ENCODE measurements around the gene SHROOM1.
"Not testable (repeated sequence)": the region's sequence is repeated elsewhere in the genome, so short reads cannot be mapped to it uniquely, and the experiment has no call there.

DNA sequence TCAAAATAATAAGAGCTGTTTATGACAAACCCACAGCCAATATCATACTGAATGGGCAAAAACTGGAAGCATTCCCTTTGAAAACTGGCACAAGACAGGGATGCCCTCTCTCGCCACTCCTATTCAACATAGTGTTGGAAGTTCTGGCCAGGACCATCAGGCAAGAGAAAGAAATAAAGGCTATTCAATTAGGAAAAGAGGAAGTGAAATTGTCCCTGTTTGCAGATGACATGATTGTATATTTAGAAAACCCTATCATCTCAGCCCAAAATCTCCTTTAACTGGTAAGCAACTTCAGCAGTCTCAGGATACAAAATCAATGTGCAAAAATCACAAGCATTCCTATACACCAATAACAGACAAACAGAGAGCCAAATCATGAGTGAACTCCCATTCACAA, 26.2 kb downstream of the SHROOM1 start:
- TF ChIP-seq, protein P1, sequence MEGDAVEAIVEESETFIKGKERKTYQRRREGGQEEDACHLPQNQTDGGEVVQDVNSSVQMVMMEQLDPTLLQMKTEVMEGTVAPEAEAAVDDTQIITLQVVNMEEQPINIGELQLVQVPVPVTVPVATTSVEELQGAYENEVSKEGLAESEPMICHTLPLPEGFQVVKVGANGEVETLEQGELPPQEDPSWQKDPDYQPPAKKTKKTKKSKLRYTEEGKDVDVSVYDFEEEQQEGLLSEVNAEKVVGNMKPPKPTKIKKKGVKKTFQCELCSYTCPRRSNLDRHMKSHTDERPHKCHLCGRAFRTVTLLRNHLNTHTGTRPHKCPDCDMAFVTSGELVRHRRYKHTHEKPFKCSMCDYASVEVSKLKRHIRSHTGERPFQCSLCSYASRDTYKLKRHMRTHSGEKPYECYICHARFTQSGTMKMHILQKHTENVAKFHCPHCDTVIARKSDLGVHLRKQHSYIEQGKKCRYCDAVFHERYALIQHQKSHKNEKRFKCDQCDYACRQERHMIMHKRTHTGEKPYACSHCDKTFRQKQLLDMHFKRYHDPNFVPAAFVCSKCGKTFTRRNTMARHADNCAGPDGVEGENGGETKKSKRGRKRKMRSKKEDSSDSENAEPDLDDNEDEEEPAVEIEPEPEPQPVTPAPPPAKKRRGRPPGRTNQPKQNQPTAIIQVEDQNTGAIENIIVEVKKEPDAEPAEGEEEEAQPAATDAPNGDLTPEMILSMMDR (IDR thresholded peaks at IDR 0.05; ENCODE audit: control extremely low read depth in 1 of 3, insufficient read depth in 1 of 3, low read depth in 1 of 3, low read length in 3 of 3), result not testable (repeated sequence)
- TF ChIP-seq POLR2A (IDR thresholded peaks at IDR 0.05; ENCODE audit: control extremely low read depth in 1 of 2, low read depth in 2 of 2, low read length in 2 of 2); EP300 (IDR thresholded peaks at IDR 0.05; ENCODE audit: borderline replicate concordance in 1 of 2, low read depth in 2 of 2, low read length in 2 of 2); SUZ12 (IDR thresholded peaks at IDR 0.05; ENCODE audit: low read length): not testable (repeated sequence)

Data from H1 (cell line).